Esophagus muscularis mucosa (tissue), 4 donors: Measurements from ENCODE around the gene AP3S1. TPM values are rescaled to one million over a fixed set of nuclear protein-coding genes. Genes with fewer than 3 reads are reported as not detected.

Source experiments
- DNase-seq: peaks from one replicate; pipeline ENCODE4 v3.0.0-alpha.2; 2017; ENCODE audit errors: extremely low spot score
- H3K27ac ChIP-seq, 4 donors: fragments of 200-600 bp; sonication (generic); replicated peaks in 1 of 4; 1 replicate in 3 of 4; 2 replicates in 1 of 4; pipeline ENCODE4 v1.5.1; 2016 to 2019; ENCODE audit warnings: mild to moderate bottlenecking in 1 of 4
- H3K27me3 ChIP-seq, 4 donors: fragments of 200-600 bp; sonication (generic); one replicate each; pipeline versions ENCODE4 v1.5.1 to v1.6.0; 2016 to 2019
- H3K36me3 ChIP-seq, 4 donors: fragments of 200-600 bp; sonication (generic); one replicate each; pipeline ENCODE4 v1.5.1; 2016 to 2019
- H3K4me1 ChIP-seq, 4 donors: fragments of 200-600 bp; sonication (generic); one replicate each; pipeline ENCODE4 v1.5.1; 2016 to 2019
- H3K4me3 ChIP-seq, 4 donors: fragments of 200-600 bp; sonication (generic); 1 replicate in 2 of 4; 2 replicates in 2 of 4; pipeline ENCODE4 v1.5.1; 2016 to 2019; ENCODE audit warnings: mild to moderate bottlenecking in 4 of 4, moderate library complexity in 1 of 4
- H3K9me3 ChIP-seq, 4 donors: fragments of 200-600 bp; sonication (generic); 1 replicate in 3 of 4; 2 replicates in 1 of 4; pipeline ENCODE4 v1.5.1; 2016 to 2019
- EP300 ChIP-seq: sonication (generic); formaldehyde crosslinking; IDR thresholded peaks from one replicate; pipeline ENCODE4 v1.6.1; 2017; ENCODE audit warnings: antibody characterized with exemption
- POLR2A ChIP-seq: fragments of 450-650 bp; IDR thresholded peaks from one replicate; pipeline ENCODE4 v1.6.1; 2017; ENCODE audit warnings: antibody characterized with exemption, moderate library complexity, mild to moderate bottlenecking, low read depth
- POLR2AphosphoS5 ChIP-seq, 2 donors: sonication (generic); formaldehyde crosslinking; IDR thresholded peaks; one replicate each; pipeline ENCODE4 v1.6.1; 2017; ENCODE audit warnings: antibody characterized with exemption in 2 of 2
- WGBS: methylation state at CpG from one replicate; pipeline ENCODE4 v1.1.5; 2018; 5-methylcytosine and 5-hydroxymethylcytosine counted together
- intact Hi-C: fragments of 100-400 bp; cut with DNase I; formaldehyde crosslinking; loops from one replicate; pipeline ENCODE4 v1.15.1; 2023
- total RNA-seq, 4 donors: library from RNA; depleted of rRNA; stranded (reverse); fragments of >200 nt; gene quantifications; one replicate each; pipeline versions ENCODE4 v1.1.0 to v1.2.1, GENCODE V29; 2016
- TF ChIP-seq, protein P1 (sequence below), 3 experiments: fragments of 200-600 bp in 2 of 3; fragments of 450-650 bp in 1 of 3; sonication (generic) in 2 of 3; IDR thresholded peaks; one replicate each; pipeline ENCODE4 v1.5.1; 2017 to 2019; ENCODE audit warnings: antibody characterized with exemption in 3 of 3, mild to moderate bottlenecking in 2 of 3, moderate library complexity in 1 of 3

Gene AP3S1
- total RNA-seq, 4 donors from 2014 or later: 44.2 to 74.2 (median 58.9) TPM

DNA sequence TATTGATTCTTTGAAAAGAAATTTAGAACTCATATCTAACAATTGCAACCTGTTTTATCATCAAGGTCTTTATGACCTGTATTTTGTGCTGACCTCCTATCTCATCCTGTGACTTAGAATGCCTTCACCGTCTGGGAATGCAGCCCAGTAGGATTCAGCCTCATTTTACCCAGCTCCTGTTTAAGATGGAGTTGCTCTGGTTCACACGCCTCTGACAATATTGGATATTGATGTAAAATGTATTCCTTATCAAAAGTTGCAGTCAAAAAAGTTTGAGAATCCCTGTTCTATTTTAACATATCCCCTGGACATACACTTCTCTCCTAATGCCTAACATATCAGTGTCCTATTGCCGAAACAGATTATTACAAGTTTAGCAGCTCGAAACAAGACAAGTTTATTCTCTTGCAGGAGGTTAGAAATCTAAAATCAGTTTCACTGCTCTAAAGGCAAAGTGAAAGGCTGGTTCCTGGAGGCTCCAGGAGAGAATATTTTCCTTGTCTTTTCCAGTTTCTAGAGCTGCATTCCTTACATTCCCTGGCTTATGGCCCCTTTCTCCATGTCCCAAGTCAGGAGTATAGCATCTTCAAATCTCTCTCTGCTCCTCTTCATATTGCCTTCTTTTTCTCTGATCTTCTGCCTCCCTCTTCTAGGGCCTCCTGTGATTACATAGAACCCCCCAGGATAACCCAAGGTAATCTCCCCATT lies 89.0 kb downstream of the AP3S1 start:
- Histone ChIP-seq H3K36me3 (no peaks in the 10 kb centered on the region), H3K27ac (no peak overlapping the region), H3K27me3 (no peaks in the 10 kb centered on the region), H3K9me3 (no peaks in the 10 kb centered on the region), H3K4me3 (no peak overlapping the region), H3K4me1 (no peaks in the 10 kb centered on the region)
- intact Hi-C loops: no loop called here
- TF ChIP-seq EP300 (no peak), POLR2A (no peak), POLR2AphosphoS5 (IDR thresholded peaks at IDR 0.05) (no peak)
- TF ChIP-seq, protein P1, sequence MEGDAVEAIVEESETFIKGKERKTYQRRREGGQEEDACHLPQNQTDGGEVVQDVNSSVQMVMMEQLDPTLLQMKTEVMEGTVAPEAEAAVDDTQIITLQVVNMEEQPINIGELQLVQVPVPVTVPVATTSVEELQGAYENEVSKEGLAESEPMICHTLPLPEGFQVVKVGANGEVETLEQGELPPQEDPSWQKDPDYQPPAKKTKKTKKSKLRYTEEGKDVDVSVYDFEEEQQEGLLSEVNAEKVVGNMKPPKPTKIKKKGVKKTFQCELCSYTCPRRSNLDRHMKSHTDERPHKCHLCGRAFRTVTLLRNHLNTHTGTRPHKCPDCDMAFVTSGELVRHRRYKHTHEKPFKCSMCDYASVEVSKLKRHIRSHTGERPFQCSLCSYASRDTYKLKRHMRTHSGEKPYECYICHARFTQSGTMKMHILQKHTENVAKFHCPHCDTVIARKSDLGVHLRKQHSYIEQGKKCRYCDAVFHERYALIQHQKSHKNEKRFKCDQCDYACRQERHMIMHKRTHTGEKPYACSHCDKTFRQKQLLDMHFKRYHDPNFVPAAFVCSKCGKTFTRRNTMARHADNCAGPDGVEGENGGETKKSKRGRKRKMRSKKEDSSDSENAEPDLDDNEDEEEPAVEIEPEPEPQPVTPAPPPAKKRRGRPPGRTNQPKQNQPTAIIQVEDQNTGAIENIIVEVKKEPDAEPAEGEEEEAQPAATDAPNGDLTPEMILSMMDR (IDR thresholded peaks at IDR 0.05): no peak
- DNase-seq: no peak
- WGBS: 96% methylated on average over 4 of the region's 4 CpGs

DNA sequence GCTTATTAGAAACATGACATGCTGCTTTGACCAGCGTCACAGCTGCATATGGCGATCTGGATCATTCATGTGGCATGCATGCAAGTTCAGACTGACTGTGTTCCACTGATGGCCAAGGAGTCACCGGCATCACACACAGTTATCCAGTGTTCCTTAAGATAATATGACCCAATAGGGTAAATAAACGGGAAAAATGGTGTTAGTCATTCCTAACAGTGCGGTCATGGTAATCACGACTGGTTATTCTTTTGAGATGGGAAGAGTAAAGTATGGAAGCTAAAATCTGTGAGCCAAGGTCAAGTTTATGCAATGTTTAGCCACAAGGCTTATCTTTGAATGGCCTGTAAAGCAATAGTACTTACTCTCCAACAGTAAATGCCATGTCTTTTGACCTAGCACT lies 91.3 kb downstream of the AP3S1 start:
- intact Hi-C loops: no loop called here
- Histone ChIP-seq H3K4me1 (no peaks in the 10 kb centered on the region), H3K27ac (no peak overlapping the region), H3K27me3 (no peaks in the 10 kb centered on the region), H3K9me3 (no peaks in the 10 kb centered on the region), H3K36me3 (no peaks in the 10 kb centered on the region), H3K4me3 (no peak overlapping the region)
- 94% methylated on average over 6 of the region's 6 CpGs for WGBS
- no peak for TF ChIP-seq EP300
- TF ChIP-seq, protein P1 (IDR thresholded peaks at IDR 0.05): no peak
- no peak for TF ChIP-seq POLR2A
- TF ChIP-seq POLR2AphosphoS5 (IDR thresholded peaks at IDR 0.05): no peak
- no peak for DNase-seq

DNA sequence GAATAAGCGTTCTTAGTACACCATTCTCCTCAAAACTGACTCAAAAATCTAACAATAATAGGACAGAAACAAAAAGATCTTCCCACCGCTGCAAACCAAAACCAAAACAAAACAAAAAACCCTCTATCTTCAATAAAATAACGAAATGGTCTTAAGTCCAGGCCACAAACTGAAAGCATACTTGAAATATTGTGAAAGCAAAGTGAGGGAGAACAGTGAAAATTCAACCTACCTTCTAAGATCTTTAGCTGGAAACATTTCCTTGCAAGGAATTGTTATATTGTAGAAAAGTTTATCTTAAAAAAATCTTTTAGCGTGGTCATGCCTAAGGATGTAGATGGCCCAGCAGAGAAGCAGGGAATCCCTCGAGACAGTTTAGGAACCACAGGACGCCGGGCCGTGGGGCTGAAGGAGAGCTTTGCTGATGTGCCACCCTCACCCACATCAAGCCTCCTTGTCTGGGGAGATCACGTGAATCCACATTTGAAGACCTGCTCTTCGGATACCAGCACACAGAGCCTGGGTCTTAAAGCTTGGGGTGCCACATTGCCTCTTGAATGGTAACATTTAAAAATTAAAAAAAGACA lies 92.7 kb downstream of the AP3S1 start:
- TF ChIP-seq POLR2AphosphoS5 (IDR thresholded peaks at IDR 0.05) (no peak), POLR2A (no peak), EP300 (no peak)
- TF ChIP-seq, protein P1 (IDR thresholded peaks at IDR 0.05): no peak
- 92% methylated on average over 10 of the region's 10 CpGs for WGBS
- intact Hi-C loops: no loop called here

DNA sequence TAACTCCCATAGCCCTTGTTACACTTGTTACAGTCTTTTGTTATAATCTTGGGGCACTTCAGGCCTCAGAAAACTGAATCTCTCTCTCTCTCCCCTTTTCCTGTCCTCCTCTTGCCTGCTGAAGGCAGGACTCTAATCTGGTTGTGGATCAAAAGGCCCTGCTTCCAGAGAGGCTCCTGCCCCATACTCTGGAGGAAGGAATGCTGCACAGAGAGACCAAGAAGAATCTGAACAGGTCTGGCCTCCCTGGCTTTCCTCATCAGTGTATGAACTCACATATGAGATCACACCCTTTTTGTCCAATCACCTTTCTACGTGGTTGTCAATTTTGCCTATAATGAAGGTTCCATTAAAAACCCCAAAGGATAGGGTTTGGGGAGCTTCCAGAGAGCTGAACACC lies 94.3 kb downstream of the AP3S1 start:
- WGBS: 86% methylated on average over 1 of the region's 1 CpG
- DNase-seq: no peak
- intact Hi-C loops: no loop called here
- Histone ChIP-seq H3K36me3 (no peaks in the 10 kb centered on the region), H3K4me1 (no peaks in the 10 kb centered on the region), H3K4me3 (no peak overlapping the region), H3K27me3 (no peaks in the 10 kb centered on the region), H3K9me3 (no peaks in the 10 kb centered on the region), H3K27ac (no peak overlapping the region)
- TF ChIP-seq, protein P1 (IDR thresholded peaks at IDR 0.05): no peak

More for the DNA sequence above, 92.7 kb downstream of the AP3S1 start:
- no peaks in the 10 kb centered on the region for H3K9me3 ChIP-seq
- no peak for DNase-seq
- no peak overlapping the region for H3K27ac ChIP-seq
- no peaks in the 10 kb centered on the region for H3K36me3 ChIP-seq
- H3K4me1 ChIP-seq: no peaks in the 10 kb centered on the region
- no peak overlapping the region for H3K4me3 ChIP-seq
- H3K27me3 ChIP-seq: no peaks in the 10 kb centered on the region

DNA sequence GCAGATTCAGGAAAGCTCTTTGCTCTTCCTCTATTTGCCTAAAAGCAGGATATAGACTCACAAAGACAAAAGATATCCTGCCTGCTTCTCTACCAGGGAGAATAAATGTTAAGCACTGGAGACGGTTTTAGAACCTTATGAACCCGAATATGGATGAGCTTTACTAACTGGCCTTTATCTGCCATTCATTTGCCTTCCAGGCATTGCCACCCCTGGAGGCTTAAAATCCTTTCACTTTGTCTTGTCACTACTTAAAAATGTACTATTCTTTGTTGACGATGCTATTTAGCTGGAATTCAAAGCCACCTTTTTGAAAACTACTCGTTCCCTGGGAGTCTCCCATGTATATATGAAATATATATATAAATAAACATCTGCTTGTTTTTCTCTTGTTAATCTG lies 97.3 kb downstream of the AP3S1 start:
- no peaks in the 10 kb centered on the region for H3K27me3 ChIP-seq
- no peaks in the 10 kb centered on the region for H3K9me3 ChIP-seq
- H3K36me3 ChIP-seq: no peaks in the 10 kb centered on the region
- no peaks in the 10 kb centered on the region for H3K4me1 ChIP-seq
- DNase-seq: peak; percentile 26
- 58% methylated on average over 4 of the region's 4 CpGs for WGBS
- H3K4me3 ChIP-seq: no peak overlapping the region
- H3K27ac ChIP-seq: no peak overlapping the region
- intact Hi-C loops: no loop called here
- TF ChIP-seq POLR2AphosphoS5 (IDR thresholded peaks at IDR 0.05): no peak
- TF ChIP-seq POLR2A: no peak
- TF ChIP-seq, protein P1 (IDR thresholded peaks at IDR 0.05): no peak
- no peak for TF ChIP-seq EP300
